T-helper 2 cell (primary cell): ENCODE measurements around the gene P3R3URF.

Source experiments
- DNase-seq, 5 experiments: peaks; one replicate each; pipeline versions ENCODE4 v3.0.0 to v3.0.0-alpha.2; 2012 to 2022

The P3R3URF gene

DNA sequence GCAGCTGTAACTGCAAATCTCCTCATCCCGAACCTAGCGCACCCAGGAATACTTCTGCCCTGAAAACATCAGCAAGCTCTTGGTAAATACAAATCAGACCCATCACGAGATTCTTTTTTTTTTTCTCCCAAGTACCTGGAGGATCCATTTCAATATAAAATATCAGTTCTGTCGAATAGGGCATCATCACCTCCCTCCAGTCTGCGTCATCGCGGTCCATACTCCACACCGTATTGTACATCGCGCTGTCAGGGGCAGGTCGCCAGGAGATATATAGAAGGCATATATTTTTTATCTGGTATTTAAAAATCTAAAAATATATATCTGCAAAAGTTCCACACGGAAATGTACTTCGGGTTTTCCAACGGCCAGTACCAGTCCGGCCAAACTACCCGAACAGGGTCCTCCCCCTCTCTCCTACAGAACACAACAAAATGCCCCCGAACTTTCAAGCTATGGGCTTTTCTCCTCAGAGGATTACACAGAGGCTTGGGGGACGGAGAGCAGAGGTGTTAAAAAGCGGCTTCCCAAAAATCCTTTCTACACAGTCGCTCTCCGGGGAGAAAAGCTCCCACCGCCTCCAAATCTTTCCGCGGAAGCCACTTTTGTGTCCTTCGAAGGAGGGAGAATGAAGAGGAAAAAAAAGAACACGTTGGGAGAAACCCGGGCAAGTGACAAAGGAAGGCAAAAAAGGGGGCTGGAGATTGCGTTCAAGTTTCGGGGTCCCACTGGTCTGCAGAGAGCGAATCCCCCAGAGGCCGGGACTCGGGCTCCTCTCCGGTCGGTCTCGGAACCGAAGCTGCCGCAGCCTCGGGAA lies 44.4 kb downstream of the P3R3URF start:
- peak in 4 of 5 experiments; percentile 7 to 52 (median 14) for DNase-seq

DNA sequence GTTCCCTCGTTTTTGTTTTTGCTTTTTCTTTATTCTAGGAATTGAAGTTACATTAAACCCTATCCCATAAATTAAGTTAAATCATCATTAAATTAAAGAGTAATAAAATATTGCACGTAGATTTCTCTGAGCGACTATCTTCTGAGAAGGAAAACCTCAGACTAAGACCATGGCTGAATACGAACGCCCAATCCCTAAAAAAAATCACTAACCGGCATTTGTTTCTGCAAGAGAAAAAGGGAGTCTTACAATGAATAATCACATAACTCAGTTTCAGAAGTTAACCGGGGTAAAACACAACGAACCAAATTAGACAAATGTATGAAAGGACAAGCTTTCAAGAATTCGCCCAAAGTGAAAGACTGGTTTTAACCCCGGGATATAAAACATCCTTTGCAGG lies 45.2 kb downstream of the P3R3URF start:
- no peak for DNase-seq

DNA sequence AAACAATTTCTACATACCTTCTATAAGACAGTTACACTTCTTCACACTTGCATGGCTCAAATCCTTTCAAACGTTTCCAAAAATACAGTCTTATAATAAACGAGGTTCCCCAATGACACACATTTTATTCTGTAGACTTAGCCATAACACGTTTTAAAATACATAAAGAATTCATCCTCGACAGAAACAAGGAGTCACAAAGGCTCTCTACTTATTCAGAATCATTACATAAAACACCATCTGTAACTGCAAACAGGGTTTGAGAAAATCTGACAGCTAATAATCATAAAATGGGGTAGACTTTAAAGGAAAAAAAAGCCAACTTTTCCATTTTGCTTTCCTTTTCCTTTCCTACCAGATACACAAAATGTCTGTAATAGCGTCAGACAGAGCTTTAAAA lies 45.7 kb downstream of the P3R3URF start:
- no peak for DNase-seq

DNA sequence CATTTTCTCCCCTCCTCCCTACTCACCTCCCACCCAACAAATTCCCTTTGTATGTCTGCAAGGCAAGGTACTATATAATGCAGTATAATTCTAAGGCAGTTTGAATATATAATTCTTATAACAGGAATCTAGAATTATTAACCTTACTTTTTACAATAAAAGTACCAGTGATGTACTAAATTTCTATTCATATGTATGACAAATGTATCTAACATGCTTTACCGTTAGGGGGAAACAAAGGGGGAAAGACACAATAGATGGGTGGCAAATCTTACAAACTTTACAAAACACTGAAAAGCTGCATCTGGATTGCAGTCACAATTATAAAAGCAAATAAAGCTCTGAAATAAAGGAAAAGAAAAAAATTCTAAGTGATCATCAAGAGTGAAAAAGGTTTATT lies 46.2 kb downstream of the P3R3URF start:
- no peak for DNase-seq

DNA sequence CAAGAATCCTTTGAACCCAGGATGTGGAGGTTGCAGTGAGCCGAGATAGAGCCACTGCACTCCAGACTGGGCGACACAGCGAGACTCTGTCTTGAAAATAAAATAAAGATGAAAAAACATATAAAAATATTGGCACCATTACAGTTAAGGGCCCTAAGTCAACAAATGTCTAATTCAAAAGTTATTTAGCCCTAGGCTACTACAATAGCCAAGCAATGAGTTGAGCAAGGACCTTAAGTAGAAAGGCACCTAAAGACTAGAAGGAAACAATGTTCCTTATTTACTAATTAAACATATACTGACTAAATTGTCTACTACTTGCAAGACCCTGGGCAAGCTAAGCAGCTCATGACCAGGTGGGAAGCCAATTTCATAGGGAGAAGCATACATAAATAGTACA lies 47.9 kb downstream of the P3R3URF start:
- DNase-seq: no peak
